ENCODE data around the gene EXOC3L4. TPM values are rescaled to one million over a fixed set of nuclear protein-coding genes. Genes with fewer than 3 reads are reported as not detected.
A peak's percentile ranks its signal among the peaks of the same experiment; 100 is the strongest.

EXOC3L4 gene
- total and polyA plus RNA-seq, 9 of the 15 experiments (the other 6 are each of a cell fraction or from before 2014, with no cell fraction given): 0.10 to 6.7 (median 0.98) TPM; not detected in 1

GRCh38 chr14:103116636-103117035 lies 22.1 kb downstream of the EXOC3L4 start (continued):
- TF ChIP-seq, protein P1, sequence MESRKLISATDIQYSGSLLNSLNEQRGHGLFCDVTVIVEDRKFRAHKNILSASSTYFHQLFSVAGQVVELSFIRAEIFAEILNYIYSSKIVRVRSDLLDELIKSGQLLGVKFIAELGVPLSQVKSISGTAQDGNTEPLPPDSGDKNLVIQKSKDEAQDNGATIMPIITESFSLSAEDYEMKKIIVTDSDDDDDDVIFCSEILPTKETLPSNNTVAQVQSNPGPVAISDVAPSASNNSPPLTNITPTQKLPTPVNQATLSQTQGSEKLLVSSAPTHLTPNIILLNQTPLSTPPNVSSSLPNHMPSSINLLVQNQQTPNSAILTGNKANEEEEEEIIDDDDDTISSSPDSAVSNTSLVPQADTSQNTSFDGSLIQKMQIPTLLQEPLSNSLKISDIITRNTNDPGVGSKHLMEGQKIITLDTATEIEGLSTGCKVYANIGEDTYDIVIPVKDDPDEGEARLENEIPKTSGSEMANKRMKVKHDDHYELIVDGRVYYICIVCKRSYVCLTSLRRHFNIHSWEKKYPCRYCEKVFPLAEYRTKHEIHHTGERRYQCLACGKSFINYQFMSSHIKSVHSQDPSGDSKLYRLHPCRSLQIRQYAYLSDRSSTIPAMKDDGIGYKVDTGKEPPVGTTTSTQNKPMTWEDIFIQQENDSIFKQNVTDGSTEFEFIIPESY (CRISPR knock-in tag; IDR thresholded peaks at IDR 0.05): peak; percentile 31; the same call in 1 of the 2 replicates
- TF ChIP-seq ZNF507 (tag; conservative IDR thresholded peaks at IDR 0.05): no peak
- TF ChIP-seq ZNF174 (CRISPR knock-in tag; IDR thresholded peaks at IDR 0.05): no peak
- no peak for TF ChIP-seq AFF4 (CRISPR knock-in tag; IDR thresholded peaks at IDR 0.05)
- TF ChIP-seq ZEB2 (IDR thresholded peaks at IDR 0.05): no peak
- no peak for TF ChIP-seq ZBED1 (IDR thresholded peaks at IDR 0.05)
- no peak for TF ChIP-seq BMI1 (IDR thresholded peaks at IDR 0.05; ENCODE audit: low read length)
- TF ChIP-seq, protein P2, sequence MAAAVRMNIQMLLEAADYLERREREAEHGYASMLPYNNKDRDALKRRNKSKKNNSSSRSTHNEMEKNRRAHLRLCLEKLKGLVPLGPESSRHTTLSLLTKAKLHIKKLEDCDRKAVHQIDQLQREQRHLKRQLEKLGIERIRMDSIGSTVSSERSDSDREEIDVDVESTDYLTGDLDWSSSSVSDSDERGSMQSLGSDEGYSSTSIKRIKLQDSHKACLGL (CRISPR knock-in tag; IDR thresholded peaks at IDR 0.05; ENCODE audit: borderline replicate concordance, poor library complexity, severe bottlenecking): no peak
- no peak for TF ChIP-seq KAT7 (CRISPR knock-in tag; IDR thresholded peaks at IDR 0.05; ENCODE audit: borderline replicate concordance)
- no peak for TF ChIP-seq POLR2A (conservative IDR thresholded peaks at IDR 0.05)
